Measurements from ENCODE around the gene FBXO2.

DNA sequence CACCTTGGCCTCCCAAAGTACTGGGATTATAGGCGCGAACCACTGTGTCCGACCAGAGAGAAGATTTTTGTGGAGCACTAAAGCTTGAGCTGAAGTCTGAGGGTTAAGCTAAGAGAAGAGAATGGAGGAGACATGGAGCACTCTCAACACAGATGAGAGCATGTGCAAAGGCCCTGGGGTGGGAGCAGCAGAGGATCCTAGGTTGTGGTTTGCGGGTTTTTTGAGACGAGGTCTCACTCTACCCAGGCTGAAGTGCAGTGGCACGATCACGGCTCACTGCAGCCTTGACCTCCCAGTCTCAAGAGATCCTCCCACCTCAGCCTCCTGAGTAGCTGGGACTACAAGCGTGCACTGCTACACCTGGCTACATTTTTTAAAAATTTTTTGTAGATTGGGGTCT lies 30.5 kb downstream of the FBXO2 start:
- TF ChIP-seq, protein P1, sequence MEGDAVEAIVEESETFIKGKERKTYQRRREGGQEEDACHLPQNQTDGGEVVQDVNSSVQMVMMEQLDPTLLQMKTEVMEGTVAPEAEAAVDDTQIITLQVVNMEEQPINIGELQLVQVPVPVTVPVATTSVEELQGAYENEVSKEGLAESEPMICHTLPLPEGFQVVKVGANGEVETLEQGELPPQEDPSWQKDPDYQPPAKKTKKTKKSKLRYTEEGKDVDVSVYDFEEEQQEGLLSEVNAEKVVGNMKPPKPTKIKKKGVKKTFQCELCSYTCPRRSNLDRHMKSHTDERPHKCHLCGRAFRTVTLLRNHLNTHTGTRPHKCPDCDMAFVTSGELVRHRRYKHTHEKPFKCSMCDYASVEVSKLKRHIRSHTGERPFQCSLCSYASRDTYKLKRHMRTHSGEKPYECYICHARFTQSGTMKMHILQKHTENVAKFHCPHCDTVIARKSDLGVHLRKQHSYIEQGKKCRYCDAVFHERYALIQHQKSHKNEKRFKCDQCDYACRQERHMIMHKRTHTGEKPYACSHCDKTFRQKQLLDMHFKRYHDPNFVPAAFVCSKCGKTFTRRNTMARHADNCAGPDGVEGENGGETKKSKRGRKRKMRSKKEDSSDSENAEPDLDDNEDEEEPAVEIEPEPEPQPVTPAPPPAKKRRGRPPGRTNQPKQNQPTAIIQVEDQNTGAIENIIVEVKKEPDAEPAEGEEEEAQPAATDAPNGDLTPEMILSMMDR (conservative IDR thresholded peaks at IDR 0.05; ENCODE audit: low read length), result no peak
- TF ChIP-seq EZH2phosphoT487 (IDR thresholded peaks at IDR 0.05; ENCODE audit: borderline replicate concordance), result no peak
